ENCODE results near the gene TSPAN14.

TSPAN14 gene

DNA sequence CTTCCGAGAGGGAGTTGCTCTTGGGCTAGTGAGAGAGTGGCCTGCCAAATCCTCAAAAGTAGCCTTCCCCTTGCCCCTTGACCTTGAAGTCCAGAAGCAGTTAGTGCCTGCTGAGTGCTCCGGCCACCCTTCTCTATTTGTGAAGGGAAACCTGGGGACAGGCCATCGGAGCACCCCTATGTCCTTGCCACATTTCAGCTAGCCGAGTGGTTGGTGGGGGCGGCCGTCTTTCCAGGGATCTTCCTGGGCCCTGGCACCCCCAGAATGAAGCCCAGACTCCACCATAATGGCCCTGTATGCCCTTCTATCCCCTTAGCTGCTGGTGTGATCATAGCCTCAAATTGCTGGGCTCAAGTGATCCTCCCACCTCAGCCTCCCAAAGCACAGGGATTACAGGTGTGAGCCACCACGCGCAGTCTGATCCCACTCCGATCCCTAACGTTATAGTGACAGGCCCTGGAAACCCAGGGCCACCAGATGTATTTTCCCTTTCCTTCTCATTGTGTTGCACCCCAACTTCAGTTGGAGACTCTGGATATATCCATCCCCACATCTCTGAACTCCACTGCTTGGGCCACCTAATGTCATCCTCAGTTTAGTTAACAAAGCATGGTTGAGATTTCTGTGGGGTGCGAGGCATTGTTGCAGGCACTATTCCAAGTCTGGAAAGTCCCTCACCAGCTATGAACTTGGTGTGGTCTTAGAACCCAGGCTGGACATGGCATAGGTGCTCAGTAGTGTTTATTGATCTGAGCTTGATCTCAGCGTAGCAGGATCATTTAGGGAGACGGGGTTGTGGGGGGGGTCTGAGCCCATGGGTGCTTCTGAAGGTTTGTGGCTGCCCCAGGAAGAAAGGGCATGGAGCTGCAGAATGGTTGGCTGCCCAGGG lies 1.6 kb downstream of the TSPAN14 start:
- DNase-seq = no peak

DNA sequence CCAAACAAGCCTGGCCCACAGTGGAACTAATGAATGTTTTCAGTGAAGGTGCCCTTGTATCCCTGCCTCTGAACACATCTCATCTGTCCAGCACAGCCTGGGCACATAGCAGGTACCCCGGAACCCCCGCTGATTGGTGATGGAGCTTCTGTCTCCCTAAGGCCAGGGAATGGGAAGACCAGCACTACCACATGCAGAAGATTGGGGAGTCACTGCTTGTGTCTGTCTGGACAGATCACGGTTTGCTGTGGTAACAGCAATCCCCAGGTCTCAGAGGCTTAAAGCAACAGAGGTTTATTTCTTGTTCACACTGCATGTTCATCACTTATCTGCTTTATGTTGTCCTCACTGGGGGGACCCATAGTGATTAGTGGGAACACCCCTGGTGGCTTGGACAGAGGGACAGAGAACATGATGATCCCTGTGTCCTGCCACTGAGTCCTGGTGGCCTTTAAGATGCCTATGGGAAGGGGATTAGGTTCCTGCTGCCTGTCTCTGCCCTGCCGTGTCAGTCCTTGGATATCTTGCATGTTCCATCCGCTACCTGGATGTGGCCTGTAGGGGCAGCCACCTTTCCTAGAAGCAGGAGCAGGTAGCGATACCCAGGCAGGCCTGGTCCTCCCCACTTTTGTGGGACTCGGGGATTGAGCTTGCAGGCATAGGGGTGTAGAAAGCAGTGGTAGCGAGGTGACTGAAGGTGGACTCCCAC lies 3.6 kb downstream of the TSPAN14 start:
- DNase-seq = no peak

DNA sequence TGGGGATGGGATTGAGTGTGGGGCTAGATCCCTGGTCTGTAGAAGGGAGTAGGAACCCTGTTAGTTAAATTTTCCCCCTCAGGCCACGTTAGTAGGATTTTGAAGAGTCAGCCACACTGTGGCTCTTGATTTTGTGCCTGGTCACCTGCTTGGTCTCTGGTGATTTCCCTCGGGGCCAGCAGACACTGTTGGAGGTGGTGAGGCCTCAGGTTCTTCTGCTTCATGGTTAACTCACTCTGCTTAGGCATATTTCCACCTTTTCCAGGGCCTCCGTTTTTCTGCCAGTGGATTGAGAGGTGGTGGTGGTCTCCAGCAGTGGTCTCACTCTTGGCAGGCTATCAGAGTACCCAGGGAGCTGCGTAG lies 4.1 kb downstream of the TSPAN14 start:
- DNase-seq = no peak

DNA sequence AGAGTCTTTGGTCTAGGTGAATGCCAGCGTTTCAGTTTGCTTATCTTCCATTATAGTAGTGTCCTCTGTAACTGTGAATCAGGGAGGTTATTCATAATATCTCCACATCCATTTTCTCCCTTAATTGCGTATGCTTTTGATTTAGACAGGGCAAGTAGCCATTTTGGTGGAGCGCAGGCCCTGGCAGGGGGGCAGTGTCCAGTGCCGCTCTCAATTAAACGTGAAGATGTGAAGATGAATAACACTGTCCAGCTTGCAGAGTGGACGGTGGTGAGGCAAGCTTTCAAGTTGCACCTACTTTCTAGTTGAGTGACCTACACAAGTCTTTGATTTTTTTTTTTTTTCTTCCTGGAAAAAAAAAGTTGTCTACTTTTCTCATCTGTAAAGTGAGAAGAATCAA lies 4.5 kb downstream of the TSPAN14 start:
- DNase-seq = no peak

DNA sequence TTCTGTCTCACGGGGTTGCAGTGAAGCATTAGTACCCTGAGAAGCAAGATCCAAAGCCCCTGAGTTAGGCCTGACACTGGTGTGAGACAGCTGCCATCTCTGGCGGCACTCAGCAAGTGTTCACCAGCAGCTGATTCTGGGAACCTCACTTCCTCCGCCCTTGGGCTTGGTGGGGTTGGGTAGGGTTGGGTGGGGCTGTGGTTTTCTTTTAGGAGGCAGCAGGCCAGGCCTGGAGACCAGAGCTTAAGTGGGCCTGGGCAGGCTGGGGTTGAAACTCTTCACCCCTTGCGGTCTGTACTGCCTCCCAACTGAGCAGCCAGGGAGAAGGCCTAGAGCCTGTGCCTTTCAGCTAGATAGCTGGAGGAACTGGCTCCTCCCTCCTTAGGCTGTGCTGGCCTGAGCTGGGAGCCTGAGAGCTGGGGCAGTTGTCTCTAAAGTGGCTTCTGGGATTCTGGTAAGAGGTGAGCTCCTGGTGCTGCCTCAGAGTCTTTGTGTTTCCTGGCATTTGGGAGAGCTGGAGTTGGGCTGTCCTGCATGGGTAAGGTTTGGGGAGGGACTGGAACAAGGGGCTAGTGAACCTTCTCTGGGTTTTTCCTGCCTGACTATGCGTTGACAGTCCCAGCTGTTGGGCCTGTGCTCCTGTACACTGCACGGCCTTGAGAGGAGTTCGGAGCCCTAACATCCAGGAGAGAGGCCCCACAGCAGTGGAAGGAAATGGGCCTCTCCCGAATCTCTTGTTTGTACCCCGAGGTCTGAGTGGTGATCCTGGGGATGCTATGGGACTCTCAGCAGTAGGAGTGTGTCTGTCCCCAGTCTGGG lies 5.1 kb downstream of the TSPAN14 start:
- peak in 1 of 3 experiments; percentile 36 for DNase-seq

DNA sequence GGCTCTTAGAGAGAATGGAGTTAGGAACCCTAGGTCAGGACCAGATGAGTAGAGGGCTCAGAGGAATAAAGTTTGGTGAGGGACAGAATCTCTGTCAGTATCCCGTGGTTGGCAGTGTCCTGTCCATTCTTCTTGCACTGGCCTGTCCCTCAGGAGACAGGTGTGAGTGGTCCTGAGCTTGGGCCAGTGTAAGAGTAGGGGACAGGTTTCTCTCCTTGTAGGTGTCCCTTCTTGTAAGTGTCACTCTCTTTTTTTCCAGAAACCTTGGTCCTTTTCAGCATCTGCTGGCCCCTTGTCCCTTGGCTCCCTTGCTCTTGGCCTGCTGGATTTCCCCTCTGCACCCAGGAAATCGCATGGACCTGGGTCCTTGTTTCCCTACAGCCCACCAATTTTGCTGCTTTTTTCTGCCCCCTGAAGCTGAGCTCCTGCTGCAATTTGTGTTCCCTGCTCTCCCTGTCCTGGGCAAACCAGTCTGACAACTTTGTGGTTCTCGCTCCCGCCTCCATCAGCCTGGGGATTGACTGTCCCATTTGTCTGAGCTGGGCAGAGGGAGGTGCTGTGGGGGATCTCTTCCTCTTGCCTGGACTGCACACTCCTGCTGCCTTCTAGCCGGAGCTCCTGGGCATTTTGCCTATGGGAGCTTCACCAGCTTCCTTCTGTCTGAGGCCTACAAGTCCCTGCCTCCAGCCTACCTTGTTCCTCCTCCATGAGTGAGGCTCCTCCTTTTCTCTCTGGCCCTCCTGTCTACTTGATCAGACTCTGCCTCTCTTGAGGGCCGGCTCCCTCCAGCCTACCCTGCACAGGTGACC lies 6.5 kb downstream of the TSPAN14 start:
- DNase-seq = peak in 2 of 3 experiments; percentile 53 to 82

DNA sequence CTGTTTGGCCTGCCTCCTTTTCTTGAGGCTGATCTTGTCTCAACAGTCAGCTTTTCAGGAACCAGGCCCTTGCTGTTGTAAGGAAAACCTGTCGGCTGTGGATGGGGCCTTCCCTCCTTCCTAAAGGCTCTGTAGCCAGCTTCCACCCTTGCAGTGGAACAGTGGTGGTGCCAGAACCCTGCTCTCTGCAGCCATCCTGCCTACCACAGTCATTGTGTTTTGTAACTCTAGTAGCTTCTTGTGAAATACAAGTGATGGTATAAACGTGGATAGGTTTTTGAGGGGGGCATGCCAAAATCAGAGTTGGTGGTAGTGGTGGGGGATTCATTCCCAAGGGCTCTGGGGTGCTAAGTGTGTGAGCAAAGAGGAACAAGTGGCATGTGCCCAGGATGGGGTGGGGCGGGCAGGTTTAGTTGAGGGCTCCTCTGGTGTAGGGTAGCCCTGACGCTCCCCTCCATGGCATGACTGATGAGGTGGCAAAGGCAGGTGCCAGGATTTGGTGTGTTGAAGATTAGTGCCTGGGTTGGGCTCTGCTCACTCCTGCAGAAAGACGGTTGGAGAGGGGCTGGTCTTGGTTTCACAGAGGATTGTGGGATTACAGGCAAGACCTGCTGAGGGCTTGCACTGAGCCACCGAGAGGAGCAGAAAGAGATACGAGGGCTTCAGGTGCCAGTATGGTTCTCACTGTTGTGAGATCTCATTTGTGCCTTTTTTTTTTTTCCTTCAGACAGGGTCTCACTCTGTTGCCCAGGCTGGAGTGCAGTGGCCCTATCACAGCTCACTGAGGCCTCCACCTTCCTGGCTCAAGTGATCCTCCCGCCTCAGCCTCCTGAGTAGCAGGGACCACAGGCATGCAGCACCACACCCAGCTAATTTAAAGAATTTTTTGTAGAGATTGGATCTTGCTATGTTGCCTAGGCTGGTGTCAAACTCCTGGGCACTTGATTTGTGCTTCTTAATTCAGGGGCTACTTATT lies 7.4 kb downstream of the TSPAN14 start:
- DNase-seq = no peak

DNA sequence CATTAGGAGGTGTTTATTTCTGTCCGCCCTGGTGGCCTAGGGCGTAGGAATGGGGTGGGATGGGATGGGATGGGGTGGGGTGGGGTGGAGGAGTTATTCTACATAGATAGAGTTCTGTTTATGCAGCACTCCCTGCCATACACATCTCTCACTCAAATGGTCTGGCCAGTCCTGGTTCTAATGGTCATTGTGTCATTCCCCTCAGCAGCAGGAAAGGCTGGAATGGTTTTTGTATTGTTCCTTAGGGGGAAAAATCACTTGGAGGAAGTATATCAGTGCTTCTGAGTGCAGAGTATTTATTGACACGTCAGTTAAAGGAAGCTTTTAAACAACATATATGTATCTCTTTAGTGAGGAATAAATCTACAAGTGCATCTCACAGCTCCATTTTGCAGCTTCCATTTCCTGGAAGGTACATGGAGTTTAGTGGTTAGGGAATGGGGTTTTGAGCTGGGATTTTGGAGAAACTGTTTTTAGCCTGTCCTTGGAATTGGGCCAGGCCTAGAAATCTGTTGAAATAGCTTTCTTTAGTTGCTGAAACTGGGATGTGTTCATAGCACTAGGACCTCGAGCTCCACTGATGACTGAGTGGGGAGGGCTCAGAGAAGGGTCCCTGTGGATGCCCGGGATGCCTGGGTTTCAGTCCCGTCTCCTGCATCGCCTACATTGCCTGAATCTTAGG lies 8.3 kb downstream of the TSPAN14 start:
- no peak for DNase-seq

DNA sequence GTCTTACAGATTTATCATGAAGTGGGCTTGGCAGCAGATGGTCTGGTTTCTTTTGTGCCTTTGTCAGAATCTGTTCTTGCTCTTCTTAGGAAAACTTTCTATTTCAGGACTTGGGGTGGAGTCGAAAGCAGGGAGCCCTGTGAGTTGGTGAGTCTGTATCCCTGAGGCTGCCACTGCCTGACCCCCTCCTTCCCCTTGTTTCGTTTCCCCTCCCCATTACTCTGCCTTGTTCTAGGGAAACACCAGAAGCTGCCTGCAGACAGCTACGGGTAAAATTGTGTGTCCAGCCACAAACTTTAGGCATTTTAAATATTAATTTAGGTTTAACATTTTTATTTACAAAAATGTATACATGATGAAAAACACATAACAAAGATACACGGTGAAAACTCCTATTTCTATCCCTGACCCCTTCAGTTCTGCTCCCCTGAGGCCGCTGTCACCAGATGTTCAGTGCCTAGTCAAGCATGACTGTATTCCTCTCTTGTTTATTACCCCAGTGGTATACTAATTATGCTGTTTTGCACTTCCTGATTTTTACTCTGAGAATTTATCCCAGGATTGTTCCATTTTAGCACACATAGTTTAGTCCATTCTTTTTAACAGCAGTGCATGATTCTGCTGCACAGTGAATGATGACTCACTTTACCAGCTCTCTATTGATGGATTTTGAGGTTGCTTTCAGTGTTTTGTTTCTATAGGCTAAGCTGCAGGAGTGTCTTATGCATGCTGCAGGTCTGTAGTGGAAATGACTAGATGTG lies 9.1 kb downstream of the TSPAN14 start:
- DNase-seq = peak in 2 of 3 experiments; percentile 18 to 49

DNA sequence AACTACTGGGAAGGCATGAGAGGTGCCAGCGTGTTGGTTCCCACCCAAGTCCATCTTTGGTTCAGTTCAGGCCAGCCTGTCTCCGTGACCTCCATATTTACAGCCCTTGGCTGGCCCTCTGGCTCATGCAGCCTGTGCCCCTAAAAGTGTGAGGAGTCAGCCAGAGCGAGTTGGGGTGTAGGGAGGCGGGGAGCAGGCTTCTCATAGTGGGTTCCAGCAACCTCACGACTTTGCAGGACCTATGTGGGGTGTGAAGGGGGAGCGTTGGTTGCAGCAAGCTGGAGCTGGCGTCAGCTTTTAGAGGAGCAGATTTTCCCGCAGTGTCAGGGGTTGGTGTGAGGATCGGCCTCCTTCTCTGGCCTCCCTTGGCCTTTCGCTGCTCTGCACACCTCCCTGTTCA lies 9.8 kb downstream of the TSPAN14 start:
- no peak for DNase-seq

DNA sequence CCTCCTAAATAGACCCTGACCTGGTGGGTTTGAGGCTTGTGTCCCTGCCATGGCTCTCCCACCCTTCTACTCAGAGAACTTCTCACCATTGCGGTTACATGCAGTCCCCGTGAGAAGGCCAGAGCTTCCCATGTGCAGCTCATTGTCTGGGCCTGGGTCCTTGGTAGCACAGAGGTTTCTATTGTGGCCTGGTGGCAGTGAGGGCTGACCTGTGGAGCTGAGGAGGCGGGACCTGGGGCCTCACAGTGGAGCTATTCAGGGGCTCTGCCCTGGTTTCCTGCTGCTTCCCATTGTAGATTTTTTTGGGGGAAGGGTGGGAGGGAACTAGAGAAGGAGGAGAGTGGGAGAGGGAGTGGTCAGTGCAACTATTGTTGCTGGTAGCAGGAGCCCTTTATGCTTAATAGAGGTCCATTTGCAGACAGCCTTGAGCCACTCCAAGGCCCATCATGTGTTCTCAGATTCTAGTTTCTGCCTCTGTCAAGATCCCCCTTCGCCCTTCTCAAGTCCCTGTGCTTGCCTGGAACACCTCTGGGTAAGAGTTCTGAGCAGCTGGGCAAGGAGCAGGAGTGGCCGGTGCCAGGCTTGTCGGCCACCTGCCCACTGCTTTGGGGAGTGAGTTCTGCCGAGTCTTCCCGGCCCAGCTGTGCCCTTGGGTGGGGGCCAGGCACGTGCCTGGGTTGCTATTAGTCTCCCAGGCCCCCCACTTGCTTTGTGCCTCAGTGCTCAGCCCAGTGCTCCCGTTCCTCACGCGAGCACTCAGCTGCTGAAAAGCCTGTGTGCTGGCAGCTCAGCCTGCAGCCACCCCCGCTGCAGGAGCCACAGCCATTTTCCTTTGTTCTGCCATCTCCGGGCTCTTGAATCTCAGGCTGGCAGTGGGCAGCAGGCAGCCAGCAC lies 10.7 kb downstream of the TSPAN14 start:
- DNase-seq = peak in 2 of 3 experiments; percentile 55 to 69

DNA sequence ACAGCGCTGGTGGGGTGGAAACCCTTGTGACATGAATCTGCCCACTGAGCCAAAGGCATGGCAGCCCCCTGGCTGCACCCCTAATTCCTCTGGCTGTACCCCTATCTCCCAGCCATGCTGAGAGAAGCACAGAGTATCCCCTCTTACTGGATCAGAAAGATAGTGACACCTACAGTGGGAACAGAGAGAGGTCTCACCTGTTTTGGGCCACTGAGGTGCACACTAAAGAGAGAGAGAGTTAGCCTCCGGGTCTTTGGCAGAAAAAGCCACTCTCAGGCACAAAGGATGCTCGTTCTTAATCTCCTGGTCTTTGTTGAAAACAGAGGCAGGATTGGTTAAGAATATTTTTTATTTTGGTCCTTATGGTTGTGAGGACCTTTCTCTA lies 11.3 kb downstream of the TSPAN14 start:
- DNase-seq = peak in 1 of 3 experiments; percentile 56

DNA sequence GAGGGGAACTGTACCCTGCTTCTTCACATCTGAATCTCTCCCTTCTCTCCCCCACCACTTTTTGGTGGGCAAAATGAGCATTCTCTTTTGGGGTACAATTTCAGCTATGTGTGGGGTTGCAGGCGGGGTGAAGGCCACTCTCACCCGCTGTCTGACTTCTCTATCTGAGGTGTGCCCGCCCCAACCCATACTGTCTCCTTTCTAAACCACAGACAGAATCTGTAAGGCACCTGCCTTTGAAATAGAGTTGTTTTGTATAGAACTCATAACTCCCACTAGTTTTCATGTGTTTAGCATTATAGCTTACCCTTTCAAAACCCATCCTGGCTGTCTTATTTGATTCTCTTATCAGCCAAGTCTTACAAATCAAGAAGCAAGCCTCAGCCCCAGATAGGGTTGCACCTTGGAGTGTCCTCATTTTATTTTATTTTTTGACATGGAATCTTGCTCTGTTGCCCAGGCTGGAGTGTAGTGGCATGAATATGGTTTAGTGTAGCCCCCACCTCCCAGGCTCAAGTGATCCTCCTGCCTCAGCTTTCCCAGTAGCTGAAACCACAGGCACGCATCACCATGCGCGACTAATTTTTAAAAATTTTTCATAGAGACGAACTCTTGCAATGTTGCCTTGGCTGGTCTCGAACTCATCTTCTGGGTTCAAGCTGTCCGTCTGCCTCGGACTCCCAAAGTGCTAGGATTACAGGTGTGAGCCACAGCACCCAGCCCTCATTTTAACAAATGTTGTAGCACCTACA lies 11.9 kb downstream of the TSPAN14 start:
- DNase-seq = no peak

DNA sequence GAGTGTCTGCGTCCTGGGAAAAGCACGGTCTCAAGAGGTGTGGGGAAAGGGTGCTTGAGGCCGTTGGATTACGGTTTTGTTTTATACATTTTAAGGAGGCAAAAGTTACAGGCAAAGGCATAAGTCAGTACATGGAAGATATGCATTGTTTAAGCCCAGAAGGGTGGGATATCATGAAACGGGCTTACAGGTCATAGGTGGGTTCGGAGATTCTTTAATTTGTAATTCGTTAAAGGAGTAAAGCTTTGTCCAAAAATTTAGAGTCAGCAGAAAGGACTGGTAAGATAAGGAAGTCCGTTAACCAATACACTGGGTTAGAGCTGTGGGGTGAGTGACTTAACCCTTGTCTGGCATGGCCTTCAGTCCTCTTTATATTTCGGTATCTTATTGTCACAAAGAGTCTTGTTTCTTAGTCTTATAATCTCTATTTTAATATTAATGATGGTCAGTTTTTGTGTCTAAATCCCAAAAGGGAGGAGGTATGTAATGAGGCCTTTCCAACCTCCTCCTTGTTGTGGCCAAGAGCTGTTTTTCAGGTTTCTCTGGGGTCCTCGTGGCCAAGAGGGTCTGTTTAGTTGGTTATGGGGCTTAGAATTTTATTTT lies 12.7 kb downstream of the TSPAN14 start:
- DNase-seq = no peak

DNA sequence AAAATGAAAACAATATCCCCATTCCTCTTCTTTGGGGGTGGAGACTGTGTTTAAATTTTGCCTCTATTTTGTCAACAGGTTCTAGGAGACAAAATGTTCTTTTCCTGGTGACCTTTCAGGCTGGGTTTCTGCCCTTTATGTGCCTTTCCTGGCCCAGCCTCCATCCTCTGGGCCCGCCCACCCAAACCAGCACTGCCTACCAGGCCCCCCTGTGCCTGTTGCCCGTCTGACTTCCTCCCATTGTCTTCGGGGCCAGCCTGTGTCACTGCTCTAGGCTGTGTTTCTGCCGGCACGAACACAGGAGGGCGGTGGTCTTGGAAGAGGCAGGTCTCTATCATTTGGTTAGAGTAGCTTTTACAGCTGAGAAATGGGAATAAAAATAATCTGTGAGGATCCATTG lies 13.9 kb downstream of the TSPAN14 start:
- peak in 1 of 3 experiments; percentile 2 for DNase-seq

DNA sequence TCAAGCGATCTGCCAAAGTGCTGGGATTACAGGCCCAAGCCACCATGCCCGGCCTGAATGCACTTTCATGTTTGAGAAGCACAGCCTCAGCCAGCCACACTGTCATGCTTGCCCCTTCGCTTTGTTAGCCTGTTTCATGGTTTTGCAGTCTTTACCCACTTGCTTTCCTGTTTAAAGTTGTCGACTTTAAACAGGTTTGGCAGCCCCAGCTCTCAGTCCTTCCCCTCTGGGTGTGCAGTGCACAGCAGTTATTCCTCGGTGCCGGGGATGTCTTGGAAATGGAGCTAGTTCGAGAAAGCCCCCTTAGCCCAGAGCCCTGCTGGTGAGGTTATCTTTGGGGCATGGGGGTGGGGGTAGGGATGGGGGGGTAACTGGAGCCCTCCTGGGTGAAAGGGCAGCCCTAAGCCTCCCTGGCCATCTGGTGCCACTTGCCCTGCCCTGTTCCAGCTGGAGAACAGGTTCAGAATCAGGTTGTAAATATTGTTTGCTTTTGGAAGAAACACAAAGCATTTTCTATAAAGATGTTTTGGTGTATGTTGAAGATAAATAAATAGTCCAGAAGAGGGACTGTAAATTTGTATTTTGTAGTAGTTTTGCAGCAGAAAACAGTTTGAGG lies 14.8 kb downstream of the TSPAN14 start:
- DNase-seq = peak in 1 of 3 experiments; percentile 20

DNA sequence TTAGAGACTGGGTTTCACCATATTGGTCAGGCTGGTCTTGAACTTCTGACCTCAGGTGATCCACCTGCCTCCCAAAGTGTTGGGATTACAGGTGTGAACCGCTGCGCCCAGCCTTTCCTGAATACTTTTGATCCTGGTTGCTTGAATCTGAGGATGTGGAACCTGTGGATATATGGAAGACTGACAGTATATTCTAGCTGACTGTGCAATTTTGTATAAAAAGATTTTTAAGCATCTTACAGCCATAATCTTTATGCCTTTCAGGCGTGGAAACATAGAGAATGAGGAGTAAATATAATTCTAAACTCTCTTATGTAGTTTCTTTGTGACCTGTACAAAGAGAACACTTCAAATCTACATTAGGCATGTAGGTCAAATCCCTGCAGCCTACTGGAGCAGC lies 16.2 kb downstream of the TSPAN14 start:
- no peak for DNase-seq

All from NCI-H1417 (cell line).